NCI-H345 treated with DMSO at 0.1 percent for 48 hours (cell line): Measurements from ENCODE around the gene ENKD1.

Source experiments
- DNase-seq: peaks from one replicate; lab custom pipeline; 2025; ENCODE audit not compliant: unreplicated experiment; lab: John Stamatoyannopoulos, UW

ENKD1 gene

DNA sequence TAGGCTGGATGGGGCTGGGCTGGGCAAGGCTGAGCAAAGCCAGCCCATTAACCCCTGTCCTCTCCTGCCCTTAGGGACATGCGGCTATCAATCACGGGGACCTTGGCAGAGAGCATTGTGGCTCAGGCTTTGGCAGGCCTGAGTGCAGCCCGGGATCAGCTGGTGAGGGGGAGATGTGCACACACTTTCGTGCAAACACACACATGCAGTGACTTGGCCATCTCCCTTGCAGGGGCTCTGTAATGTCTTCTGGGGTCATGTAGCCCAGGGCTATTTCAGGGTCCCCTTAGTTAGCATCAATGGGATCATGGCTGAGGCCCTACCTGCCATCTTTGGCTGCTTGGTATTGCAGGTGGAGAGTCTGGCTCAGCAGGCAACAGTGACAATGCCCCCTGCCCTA, 14.7 kb downstream of the ENKD1 start:
- no peak for DNase-seq

DNA sequence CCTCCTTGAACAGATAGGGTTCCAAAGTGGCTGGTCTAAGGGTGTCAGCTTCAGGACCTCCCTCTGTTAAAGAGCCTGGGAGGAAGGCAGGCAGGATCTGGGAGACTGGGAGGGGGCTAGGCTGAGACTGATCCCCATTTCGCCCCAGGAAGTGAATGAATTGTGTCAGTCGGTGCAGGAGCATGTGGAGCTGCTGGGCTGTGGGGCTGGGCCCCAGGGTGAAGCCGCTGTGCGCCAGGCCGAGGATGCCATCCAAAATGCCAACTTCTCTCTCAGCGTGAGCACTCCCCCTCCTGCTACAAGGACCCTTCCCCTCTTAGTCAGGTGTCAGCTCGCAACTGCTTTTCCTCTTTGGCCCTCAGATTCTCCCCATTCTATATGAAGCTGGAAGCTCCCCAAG, 15.5 kb downstream of the ENKD1 start:
- DNase-seq = no peak

DNA sequence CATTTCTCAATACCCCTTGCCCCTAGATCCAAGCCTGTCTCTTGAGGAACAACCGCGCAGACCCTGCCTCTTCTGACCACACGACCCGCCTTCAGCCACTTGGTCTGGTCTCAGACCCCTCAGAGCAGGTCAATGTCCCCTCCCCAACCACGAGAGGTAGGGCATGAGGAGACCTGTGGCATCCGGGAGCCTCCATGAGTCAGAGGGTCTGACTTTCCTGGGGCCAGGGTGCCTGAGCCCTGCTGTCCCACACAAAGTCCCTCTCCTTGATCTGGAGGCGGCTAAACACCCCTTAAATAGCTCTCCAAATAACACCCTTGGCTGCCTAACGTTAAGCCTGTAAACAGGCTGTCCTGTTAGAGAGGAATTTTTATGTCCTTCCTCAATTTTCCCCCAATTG, 16.5 kb downstream of the ENKD1 start:
- no peak for DNase-seq

DNA sequence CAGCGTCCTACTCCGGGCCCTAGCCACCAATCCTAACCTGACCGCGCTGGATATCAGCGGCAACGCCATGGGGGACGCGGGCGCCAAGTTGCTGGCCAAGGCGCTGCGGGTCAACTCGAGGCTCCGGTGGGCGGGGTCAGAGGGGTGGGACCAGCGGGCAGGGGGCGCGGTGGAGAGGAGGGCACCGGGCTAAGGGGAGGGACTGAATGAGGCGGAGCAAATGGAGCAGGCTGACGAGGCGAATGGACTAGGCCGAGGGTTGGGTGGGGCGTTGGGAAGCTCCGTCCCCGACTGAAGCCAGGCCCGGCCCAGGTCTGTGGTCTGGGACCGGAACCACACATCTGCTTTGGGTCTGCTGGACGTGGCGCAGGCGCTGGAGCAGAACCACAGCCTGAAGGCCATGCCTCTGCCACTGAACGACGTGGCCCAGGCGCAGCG, 17.0 kb downstream of the ENKD1 start:
- no peak for DNase-seq

DNA sequence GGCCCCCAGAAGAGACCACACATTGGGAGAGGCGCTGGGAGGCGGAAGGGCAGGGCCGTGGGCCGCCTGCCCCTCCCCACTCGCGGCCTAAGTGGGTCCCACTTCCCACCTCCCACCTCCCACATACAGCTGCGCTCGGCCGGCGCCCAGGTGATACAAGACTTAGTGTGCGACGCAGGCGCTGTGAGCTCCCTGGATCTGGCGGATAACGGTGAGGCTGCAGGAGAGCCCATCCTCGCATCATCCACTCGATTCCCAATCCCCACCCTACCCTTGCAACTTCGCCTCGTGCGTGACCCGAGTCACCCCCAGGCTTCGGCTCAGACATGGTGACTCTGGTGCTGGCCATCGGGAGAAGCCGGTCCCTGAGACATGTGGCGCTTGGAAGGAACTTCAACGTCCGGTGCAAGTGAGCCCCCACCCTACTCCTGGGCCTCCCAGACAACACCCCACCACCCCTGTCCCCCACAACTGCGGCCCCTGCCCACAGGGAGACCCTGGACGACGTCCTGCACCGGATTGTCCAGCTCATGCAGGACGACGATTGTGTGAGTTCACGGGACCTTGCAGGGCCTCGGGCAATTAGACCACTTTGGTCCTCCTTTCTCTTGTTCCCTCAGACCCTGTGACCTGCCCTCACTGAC, 17.7 kb downstream of the ENKD1 start:
- no peak for DNase-seq

DNA sequence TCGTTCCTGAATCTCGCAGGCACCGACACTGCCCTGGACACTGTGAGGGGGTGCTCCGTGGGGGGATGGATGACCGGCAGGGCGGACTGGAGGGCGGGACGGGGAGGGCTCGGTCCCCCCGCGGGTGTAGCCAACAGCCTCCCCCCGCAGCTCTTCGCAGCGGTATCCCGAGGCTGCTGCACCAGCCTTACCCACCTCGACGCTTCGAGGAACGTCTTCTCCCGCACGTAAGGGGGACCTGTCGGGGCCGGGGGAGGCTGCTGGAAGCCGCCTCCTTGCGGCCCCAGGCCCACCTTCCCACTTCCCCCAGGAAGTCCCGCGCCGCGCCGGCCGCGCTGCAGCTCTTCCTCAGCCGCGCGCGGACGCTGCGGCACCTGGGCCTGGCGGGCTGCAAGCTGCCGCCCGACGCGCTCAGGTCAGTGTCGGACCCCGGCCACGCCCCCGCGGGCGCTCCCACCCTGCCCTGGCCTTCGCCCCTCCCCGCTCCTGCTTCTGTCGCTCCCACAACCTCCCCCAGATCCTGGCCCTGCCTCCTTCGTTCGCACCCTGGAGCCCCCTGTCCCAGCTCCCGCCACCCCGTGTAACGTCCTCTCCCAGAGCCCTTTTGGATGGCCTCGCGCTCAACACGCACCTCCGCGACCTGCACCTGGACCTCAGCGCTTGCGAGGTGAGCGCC, 18.3 kb downstream of the ENKD1 start:
- DNase-seq = no peak

DNA sequence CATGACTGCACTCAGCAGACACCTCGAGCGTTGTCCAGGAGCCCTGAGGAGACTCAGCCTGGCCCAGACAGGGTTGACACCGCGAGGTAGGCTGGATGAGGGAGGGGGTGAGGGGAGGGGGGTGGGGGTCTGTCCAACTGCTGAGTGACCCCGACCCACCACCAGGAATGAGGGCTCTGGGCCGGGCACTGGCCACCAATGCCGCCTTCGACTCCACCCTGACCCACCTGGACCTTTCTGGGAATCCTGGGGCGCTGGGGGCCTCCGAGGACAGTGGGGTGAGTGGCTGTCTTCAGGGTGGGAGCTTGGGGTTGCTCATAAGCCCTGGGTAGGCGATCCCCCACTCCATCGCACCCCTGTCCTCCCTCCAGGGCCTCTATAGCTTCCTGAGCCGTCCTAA, 18.9 kb downstream of the ENKD1 start:
- no peak for DNase-seq

DNA sequence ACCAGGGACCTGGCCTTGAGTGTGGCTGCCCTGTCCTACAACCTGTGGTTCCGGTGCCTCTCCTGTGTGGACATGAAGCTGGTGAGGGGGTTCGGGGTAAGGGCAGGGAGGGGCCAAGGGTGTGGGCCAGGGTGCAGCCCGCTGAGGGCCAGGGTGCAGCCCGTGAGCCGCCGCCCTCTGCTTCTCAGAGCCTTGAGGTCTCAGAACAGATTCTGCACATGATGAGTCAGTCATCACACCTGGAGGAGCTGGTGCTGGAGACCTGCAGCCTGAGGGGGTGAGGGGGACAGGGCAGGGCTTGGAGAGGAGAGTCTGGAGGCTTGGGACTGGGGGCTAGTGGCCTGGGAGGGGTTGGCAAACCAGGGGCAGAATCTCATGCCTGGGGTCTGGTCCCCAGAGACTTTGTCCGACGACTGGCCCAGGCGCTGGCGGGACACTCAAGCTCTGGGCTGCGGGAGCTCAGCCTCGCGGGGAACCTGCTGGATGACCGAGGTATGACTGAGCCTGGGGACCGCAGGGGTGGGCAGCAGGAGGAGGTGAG, 19.4 kb downstream of the ENKD1 start:
- no peak for DNase-seq

DNA sequence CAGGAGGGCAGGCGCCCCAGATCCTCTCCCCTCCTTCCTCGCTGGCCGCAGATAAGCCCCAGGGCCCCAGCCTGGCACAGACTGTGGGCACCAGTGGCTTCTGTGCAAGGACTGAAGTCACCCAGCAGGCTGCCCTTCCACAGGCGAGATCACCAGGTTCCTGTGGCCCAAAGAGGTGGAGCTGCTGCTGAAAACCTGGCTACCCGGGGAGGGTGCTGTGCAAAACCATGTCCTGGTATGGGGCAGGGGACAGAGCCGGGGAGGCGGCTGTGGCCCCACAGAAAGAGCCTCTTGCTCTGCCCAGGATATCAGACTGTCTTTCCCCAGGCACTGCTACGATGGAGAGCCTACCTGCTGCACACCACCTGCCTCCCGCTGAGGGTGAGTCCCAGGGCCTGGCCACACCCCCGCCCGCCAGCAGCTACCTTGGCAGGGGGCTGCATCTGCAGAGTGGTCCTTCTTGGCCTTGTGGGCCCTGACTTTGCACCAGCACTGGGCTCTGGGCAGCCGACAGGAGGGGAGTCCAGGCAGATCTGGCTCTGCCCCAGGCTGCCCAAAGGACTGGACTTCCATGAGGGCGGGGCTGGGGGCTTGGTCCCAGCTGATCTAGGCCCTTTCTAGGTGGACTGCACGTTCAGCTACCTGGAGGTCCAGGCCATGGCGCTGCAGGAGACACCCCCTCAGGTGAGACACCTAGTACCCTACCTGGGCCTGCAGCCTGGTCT, 21.0 kb downstream of the ENKD1 start:
- no peak for DNase-seq

DNA sequence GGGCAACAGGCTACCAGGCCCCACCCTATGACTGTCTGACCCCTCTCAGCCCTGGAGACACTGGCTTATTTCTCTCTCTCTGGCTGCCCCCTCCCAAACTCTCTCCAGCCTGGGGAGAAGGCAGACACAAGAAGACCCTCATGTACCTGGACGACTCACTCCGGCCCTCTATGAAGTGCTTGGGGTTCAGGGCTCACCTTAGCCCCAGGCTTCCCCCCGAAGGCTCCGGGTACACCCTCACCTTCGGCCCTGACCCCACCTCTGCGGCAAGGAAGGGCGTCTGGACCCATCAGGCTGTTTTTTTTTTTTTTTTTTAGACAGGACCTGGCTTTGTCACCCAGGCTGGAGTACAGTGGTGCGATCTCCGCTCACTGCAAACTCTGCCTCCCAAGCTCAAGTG, 22.5 kb downstream of the ENKD1 start:
- no peak for DNase-seq

DNA sequence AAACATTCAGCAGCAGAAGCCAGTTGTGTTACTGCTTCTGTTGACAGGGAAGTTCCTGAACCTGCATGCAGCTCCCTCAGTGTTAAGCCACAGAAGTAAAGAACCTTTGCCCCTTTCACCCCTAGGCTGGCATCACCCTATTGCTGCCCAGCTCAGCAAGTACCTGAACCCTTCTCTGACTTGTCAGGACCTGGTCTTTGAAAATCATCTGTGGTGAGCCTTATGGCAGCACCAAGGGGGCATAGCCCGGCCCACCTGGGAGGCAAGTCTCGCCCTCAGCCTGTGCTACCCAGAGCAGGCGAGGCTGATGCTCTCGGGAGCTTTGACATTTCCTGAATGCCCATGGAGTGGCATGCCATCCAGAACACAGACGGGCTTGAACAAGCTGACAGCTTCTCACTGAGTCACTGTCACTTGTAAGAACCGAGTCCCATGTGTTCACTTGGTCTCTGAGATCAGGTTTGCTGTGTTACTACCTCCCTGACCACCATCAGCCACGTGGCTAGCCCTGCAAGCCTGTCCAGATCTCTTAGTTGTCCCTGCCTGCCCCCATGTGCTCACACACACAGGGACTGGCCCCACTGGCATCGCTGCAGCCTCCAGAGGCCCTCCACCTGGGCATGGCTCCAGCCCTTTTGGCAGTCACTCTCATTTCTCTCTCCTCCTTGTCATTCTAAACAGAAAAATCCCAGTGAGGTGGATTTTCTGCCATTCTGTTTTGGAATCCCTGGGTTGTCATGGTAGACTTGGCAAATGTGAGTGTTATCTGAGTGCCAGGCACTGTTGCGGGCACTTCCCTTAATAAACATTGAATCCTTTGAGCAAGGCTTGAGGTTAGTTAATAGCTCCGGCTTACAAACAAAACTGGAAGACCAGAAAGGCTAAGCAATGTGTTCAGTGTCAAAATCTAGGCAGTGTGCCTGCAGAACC, 24.5 kb downstream of the ENKD1 start:
- no peak for DNase-seq

DNA sequence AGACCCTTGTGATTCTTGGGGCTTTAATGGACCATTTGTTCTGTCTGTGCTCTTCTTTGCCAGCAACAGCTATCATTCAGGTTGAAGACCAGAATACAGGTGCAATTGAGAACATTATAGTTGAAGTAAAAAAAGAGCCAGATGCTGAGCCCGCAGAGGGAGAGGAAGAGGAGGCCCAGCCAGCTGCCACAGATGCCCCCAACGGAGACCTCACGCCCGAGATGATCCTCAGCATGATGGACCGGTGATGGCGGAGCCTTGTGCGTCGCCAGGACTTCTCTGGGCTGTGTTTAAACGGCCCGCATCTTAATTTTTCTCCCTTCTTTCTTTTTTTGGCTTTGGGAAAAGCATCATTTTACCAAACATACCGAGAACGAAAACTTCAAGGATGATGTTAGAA, 28.9 kb downstream of the ENKD1 start:
- no peak for DNase-seq

DNA sequence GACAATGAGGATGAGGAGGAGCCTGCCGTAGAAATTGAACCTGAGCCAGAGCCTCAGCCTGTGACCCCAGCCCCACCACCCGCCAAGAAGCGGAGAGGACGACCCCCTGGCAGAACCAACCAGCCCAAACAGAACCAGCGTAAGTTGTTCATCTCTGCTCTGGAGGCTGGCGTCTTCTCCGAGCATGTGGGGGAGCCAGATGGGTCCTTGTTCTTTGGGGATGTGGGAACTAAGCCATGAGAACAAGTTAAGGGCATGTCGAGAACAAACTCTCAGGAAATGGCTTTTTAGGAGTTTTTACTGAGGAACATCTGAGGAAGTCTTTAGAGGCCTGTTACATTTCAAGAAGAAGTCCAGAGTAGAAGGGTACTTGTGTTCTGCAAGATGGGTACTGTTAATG, 29.8 kb downstream of the ENKD1 start:
- DNase-seq = no peak

DNA sequence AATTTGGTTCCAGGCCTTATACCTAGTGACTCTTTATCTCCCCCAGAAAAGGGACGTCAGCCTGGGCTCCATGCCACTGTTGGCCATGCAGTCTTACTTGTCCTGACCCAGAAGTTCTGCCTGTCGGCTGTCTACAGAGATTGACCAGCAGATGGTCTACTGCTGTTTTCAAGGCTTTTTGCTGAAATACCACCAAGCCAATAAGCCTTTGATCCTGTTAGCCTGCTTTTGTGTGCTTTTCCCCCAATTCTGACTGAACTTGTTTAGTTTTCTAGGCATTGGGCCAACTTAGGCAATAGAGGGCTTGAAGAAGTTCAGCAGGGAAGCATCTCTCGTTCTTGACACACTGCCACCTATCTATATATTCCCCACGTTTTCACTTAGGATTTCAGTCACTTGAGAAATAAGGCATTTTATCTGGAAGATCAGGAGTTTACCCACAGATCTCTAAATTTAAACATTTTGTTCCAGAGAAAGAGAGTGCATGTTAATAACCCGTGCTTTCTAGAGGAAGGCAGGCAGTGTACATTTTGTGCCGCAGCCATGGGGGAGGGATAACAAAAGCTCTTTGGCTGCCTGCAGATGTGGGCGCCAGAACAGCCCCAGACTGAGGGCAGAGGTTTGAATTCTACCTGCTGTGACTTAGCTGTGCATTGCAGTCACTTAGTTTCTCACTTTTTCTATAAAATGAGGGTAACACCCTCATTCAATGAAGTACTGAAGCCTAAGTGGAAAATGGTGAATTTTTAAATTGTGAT, 34.0 kb downstream of the ENKD1 start:
- no peak for DNase-seq

DNA sequence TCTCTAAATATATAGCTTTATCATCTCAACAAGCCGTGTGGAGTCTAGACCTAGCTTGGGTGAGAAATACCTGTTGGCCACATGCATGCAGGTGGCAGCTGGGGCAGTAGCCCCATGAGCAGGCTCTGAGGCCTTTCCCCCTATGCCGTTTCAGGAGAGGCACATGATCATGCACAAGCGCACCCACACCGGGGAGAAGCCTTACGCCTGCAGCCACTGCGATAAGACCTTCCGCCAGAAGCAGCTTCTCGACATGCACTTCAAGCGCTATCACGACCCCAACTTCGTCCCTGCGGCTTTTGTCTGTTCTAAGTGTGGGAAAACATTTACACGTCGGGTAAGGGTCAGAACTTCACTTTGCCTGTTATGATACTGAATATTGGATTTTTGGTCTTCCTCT, 38.3 kb downstream of the ENKD1 start:
- no peak for DNase-seq

DNA sequence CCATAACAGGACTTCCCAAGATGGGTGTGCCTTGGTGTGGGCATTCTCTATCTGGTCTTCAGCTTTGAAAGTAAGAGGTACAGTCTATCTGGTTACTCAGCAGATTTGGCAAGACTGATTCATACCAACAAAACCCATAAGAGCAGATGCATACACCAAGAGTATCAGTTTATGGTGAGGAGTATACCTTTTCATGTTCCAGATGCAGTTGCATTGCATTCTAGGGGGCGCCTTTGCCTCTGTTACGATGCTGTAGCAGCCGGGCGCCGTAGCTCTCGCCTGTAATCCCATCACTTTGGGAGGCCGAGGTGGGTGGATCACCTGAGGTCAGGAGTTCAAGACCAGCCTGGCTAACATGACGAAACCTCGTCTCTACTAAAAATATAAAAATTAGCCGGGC, 52.7 kb downstream of the ENKD1 start:
- DNase-seq = no peak
